Large intestine (tissue), 3 donors: ENCODE measurements around the gene COPS7A. TPM values are rescaled to one million over a fixed set of nuclear protein-coding genes. Genes with fewer than 3 reads are reported as not detected.

Experiments used
- DNase-seq, 2 donors: peaks; one replicate each; pipeline versions ENCODE4 v3.0.0 to v3.0.0-alpha.2; 2013
- H3K27ac ChIP-seq: one replicate; pipeline ENCODE4 v1.5.1; 2013; ENCODE audit warnings: low read length
- H3K27me3 ChIP-seq: 2 replicates; pipeline ENCODE4 v1.6.1; 2013; ENCODE audit warnings: low read length; ENCODE audit not compliant: control insufficient read depth, insufficient read depth
- H3K36me3 ChIP-seq: 2 replicates; pipeline ENCODE4 v1.6.1; 2013; ENCODE audit warnings: low read length; ENCODE audit not compliant: control insufficient read depth, insufficient read depth
- H3K4me1 ChIP-seq: one replicate; pipeline ENCODE4 v1.6.1; 2013; ENCODE audit warnings: low read length; ENCODE audit not compliant: control insufficient read depth, insufficient read depth
- H3K4me3 ChIP-seq: one replicate; pipeline ENCODE4 v1.5.1; 2013; ENCODE audit warnings: low read length
- H3K9me3 ChIP-seq: one replicate; pipeline ENCODE4 v1.6.1; 2013; ENCODE audit warnings: mild to moderate bottlenecking, low read depth, low read length, moderate library complexity; ENCODE audit not compliant: control insufficient read depth
- WGBS: methylation state at CpG from one replicate; pipeline ENCODE4 v1.1.5; 2013; ENCODE audit warnings: low lambda C conversion rate; ENCODE audit not compliant: insufficient coverage; 5-methylcytosine and 5-hydroxymethylcytosine counted together
- polyA plus RNA-seq: library from polyadenylated mRNA; unstranded; fragments of 120-200 nt; gene quantifications from one replicate; pipeline ENCODE4 v1.2.1, GENCODE V29; 2013

The COPS7A gene
- polyA plus RNA-seq, 1 donor, result 42.2 TPM

- no peaks in the 10 kb centered on the region for H3K9me3 ChIP-seq
- H3K36me3 ChIP-seq, result peaks cover 26% of the 10 kb centered on the region
- peaks cover 34% of the 10 kb centered on the region for H3K4me1 ChIP-seq
- H3K27ac ChIP-seq, result no peak overlapping the region
- DNase-seq, result no peak
- H3K4me3 ChIP-seq, result no peak overlapping the region
- peaks cover 10% of the 10 kb centered on the region for H3K27me3 ChIP-seq
- WGBS, result no CpG with 5 or more reads among the region's 12 CpGs
Measured at GRCh38 chr12:6770094-6770493, 46.2 kb downstream of the COPS7A start.

- peaks cover 34% of the 10 kb centered on the region for H3K4me1 ChIP-seq
Measured at GRCh38 chr12:6770600-6770999, 46.8 kb downstream of the COPS7A start.

GRCh38 chr12:6771091-6771495, 47.2 kb downstream of the COPS7A start:
- Histone ChIP-seq H3K4me3 (no peak overlapping the region), H3K27ac (no peak overlapping the region), H3K27me3 (peaks cover 10% of the 10 kb centered on the region), H3K36me3 (peaks cover 26% of the 10 kb centered on the region), H3K9me3 (no peaks in the 10 kb centered on the region), H3K4me1 (peaks cover 33% of the 10 kb centered on the region)
- WGBS, result no CpG with 5 or more reads among the region's 4 CpGs
- no peak for DNase-seq

More at GRCh38 chr12:6770600-6770999, 46.8 kb downstream of the COPS7A start:
- H3K27ac ChIP-seq, result no peak overlapping the region
- H3K36me3 ChIP-seq, result peaks cover 26% of the 10 kb centered on the region
- DNase-seq, result no peak
- H3K9me3 ChIP-seq, result no peaks in the 10 kb centered on the region
- H3K4me3 ChIP-seq, result no peak overlapping the region
- peaks cover 10% of the 10 kb centered on the region for H3K27me3 ChIP-seq
- 100% methylated on average over 1 of the region's 10 CpGs for WGBS

- Histone ChIP-seq H3K27ac (no peak overlapping the region), H3K27me3 (peaks cover 10% of the 10 kb centered on the region), H3K36me3 (peaks cover 26% of the 10 kb centered on the region), H3K4me3 (no peak overlapping the region), H3K9me3 (no peaks in the 10 kb centered on the region), H3K4me1 (peaks cover 39% of the 10 kb centered on the region)
- WGBS, result 100% methylated on average over 2 of the region's 12 CpGs
- DNase-seq, result no peak
Measured at GRCh38 chr12:6771509-6772330, 47.9 kb downstream of the COPS7A start.

- DNase-seq, result no peak
- no peak within 1 kb of the TSS for H3K27ac ChIP-seq
- peaks cover 26% of the 10 kb centered on the region for H3K36me3 ChIP-seq
- no peak within 1 kb of the TSS for H3K4me3 ChIP-seq
- H3K9me3 ChIP-seq, result no peaks in the 10 kb centered on the region
- WGBS, result 68% methylated on average over 3 of the region's 15 CpGs
- peaks cover 42% of the 10 kb centered on the region for H3K4me1 ChIP-seq
- H3K27me3 ChIP-seq, result peaks cover 10% of the 10 kb centered on the region
Measured at GRCh38 chr12:6772331-6772695, 48.5 kb downstream of the COPS7A start, which contains the start of gene LAG3. LAG3 (plus strand) TSS chr12:6772520; CDS start chr12:6772853, 333 bp downstream.

- H3K4me1 ChIP-seq, result peaks cover 40% of the 10 kb centered on the region
- no peak overlapping the region for H3K4me3 ChIP-seq
- no peak for DNase-seq
- H3K27me3 ChIP-seq, result peaks cover 10% of the 10 kb centered on the region
- no peaks in the 10 kb centered on the region for H3K9me3 ChIP-seq
- WGBS, result no CpG with 5 or more reads among the region's 21 CpGs
- H3K36me3 ChIP-seq, result peaks cover 26% of the 10 kb centered on the region
- no peak overlapping the region for H3K27ac ChIP-seq
Measured at GRCh38 chr12:6772726-6773589, 49.1 kb downstream of the COPS7A start.

- H3K36me3 ChIP-seq, result peaks cover 26% of the 10 kb centered on the region
- no peak overlapping the region for H3K4me3 ChIP-seq
- WGBS, result no CpG with 5 or more reads among the region's 60 CpGs
- DNase-seq, result no peak
- peaks cover 10% of the 10 kb centered on the region for H3K27me3 ChIP-seq
- H3K27ac ChIP-seq, result no peak overlapping the region
- H3K9me3 ChIP-seq, result no peaks in the 10 kb centered on the region
- H3K4me1 ChIP-seq, result peaks cover 37% of the 10 kb centered on the region
Measured at GRCh38 chr12:6773590-6774351, 49.9 kb downstream of the COPS7A start.

- Histone ChIP-seq H3K36me3 (peaks cover 23% of the 10 kb centered on the region), H3K4me3 (no peak overlapping the region), H3K4me1 (peaks cover 37% of the 10 kb centered on the region), H3K27me3 (peaks cover 10% of the 10 kb centered on the region), H3K9me3 (no peaks in the 10 kb centered on the region), H3K27ac (no peak overlapping the region)
- WGBS, result 100% methylated on average over 1 of the region's 15 CpGs
- no peak for DNase-seq
Measured at GRCh38 chr12:6774499-6775062, 50.7 kb downstream of the COPS7A start.

GRCh38 chr12:6775185-6776174, 51.6 kb downstream of the COPS7A start:
- Histone ChIP-seq H3K4me3 (no peak overlapping the region), H3K27me3 (peaks cover 10% of the 10 kb centered on the region), H3K36me3 (peaks cover 14% of the 10 kb centered on the region), H3K4me1 (peaks cover 45% of the 10 kb centered on the region), H3K27ac (no peak overlapping the region), H3K9me3 (no peaks in the 10 kb centered on the region)
- peak in 1 of 2 donors; percentile 32 for DNase-seq
- WGBS, result 42% methylated on average over 2 of the region's 16 CpGs
